ENCODE data around the gene CACNA1C.

Gene CACNA1C

GRCh38 chr12:2110849-2111566, 58.2 kb downstream of the CACNA1C start:
- no peak for ATAC-seq (replicated peaks; ENCODE audit: extremely low read depth, poor library complexity, severe bottlenecking)
- H3K4me3 Mint-ChIP-seq, result no peak overlapping the region
- H3K27ac Mint-ChIP-seq (ENCODE audit: low read depth), result no peak overlapping the region
- H3K4me1 Mint-ChIP-seq, result no peaks in the 10 kb centered on the region
- peaks cover 2% of the 10 kb centered on the region for H3K36me3 Mint-ChIP-seq (ENCODE audit: insufficient read depth)
- no peak for DNase-seq (ENCODE audit: low spot score in 2 of 2)
- H3K9me3 Mint-ChIP-seq, result no peaks in the 10 kb centered on the region
- peaks cover 31% of the 10 kb centered on the region for H3K27me3 Mint-ChIP-seq

- H3K4me3 Mint-ChIP-seq, result no peak overlapping the region
- peaks cover 31% of the 10 kb centered on the region for H3K27me3 Mint-ChIP-seq
- DNase-seq (ENCODE audit: low spot score in 2 of 2) (no peak), ATAC-seq (replicated peaks; ENCODE audit: extremely low read depth, poor library complexity, severe bottlenecking) (no peak)
- H3K27ac Mint-ChIP-seq (ENCODE audit: low read depth), result no peak overlapping the region
- H3K9me3 Mint-ChIP-seq, result no peaks in the 10 kb centered on the region
- peaks cover 2% of the 10 kb centered on the region for H3K36me3 Mint-ChIP-seq (ENCODE audit: insufficient read depth)
- no peaks in the 10 kb centered on the region for H3K4me1 Mint-ChIP-seq
These were observed 59.0 kb downstream of the CACNA1C start for GRCh38 chr12:2111826-2112225.

- Mint-ChIP-seq H3K36me3 (ENCODE audit: insufficient read depth) (peaks cover 2% of the 10 kb centered on the region), H3K4me1 (no peaks in the 10 kb centered on the region), H3K27ac (ENCODE audit: low read depth) (no peak overlapping the region), H3K27me3 (peaks cover 31% of the 10 kb centered on the region), H3K9me3 (no peaks in the 10 kb centered on the region), H3K4me3 (no peak overlapping the region)
- no peak for ATAC-seq (replicated peaks; ENCODE audit: extremely low read depth, poor library complexity, severe bottlenecking)
- no peak for DNase-seq (ENCODE audit: low spot score in 2 of 2)
These were observed 59.6 kb downstream of the CACNA1C start for GRCh38 chr12:2112401-2112800.

- Mint-ChIP-seq H3K27ac (ENCODE audit: low read depth) (no peak overlapping the region), H3K36me3 (ENCODE audit: insufficient read depth) (peaks cover 2% of the 10 kb centered on the region)
- ATAC-seq (replicated peaks; ENCODE audit: extremely low read depth, poor library complexity, severe bottlenecking), result no peak
These were observed 60.5 kb downstream of the CACNA1C start for GRCh38 chr12:2113119-2113912.

GRCh38 chr12:2114071-2114470, 61.3 kb downstream of the CACNA1C start:
- peaks cover 14% of the 10 kb centered on the region for H3K27me3 Mint-ChIP-seq
- H3K9me3 Mint-ChIP-seq, result no peaks in the 10 kb centered on the region
- H3K4me1 Mint-ChIP-seq, result no peaks in the 10 kb centered on the region
- H3K36me3 Mint-ChIP-seq (ENCODE audit: insufficient read depth), result peaks cover 2% of the 10 kb centered on the region
- DNase-seq (ENCODE audit: low spot score in 2 of 2) (no peak), ATAC-seq (replicated peaks; ENCODE audit: extremely low read depth, poor library complexity, severe bottlenecking) (no peak)
- H3K4me3 Mint-ChIP-seq, result no peak overlapping the region
- no peak overlapping the region for H3K27ac Mint-ChIP-seq (ENCODE audit: low read depth)

More at GRCh38 chr12:2113119-2113912, 60.5 kb downstream of the CACNA1C start:
- H3K27me3 Mint-ChIP-seq, result peaks cover 21% of the 10 kb centered on the region
- DNase-seq (ENCODE audit: low spot score in 2 of 2), result no peak
- no peak overlapping the region for H3K4me3 Mint-ChIP-seq
- H3K9me3 Mint-ChIP-seq, result no peaks in the 10 kb centered on the region
- no peaks in the 10 kb centered on the region for H3K4me1 Mint-ChIP-seq

- ATAC-seq (replicated peaks; ENCODE audit: extremely low read depth, poor library complexity, severe bottlenecking) (no peak), DNase-seq (ENCODE audit: low spot score in 2 of 2) (no peak)
- no peaks in the 10 kb centered on the region for H3K9me3 Mint-ChIP-seq
- no peaks in the 10 kb centered on the region for H3K4me1 Mint-ChIP-seq
- no peak overlapping the region for H3K4me3 Mint-ChIP-seq
- H3K27ac Mint-ChIP-seq (ENCODE audit: low read depth), result no peak overlapping the region
- H3K36me3 Mint-ChIP-seq (ENCODE audit: insufficient read depth), result peaks cover 3% of the 10 kb centered on the region
- peaks cover 16% of the 10 kb centered on the region for H3K27me3 Mint-ChIP-seq
These were observed 62.5 kb downstream of the CACNA1C start for GRCh38 chr12:2115101-2115845.

GRCh38 chr12:2117541-2117940, 64.8 kb downstream of the CACNA1C start:
- DNase-seq (ENCODE audit: low spot score in 2 of 2) (no peak), ATAC-seq (replicated peaks; ENCODE audit: extremely low read depth, poor library complexity, severe bottlenecking) (no peak)
- no peak overlapping the region for H3K4me3 Mint-ChIP-seq
- no peak overlapping the region for H3K27ac Mint-ChIP-seq (ENCODE audit: low read depth)
- H3K9me3 Mint-ChIP-seq, result no peaks in the 10 kb centered on the region
- H3K36me3 Mint-ChIP-seq (ENCODE audit: insufficient read depth), result peaks cover 3% of the 10 kb centered on the region
- H3K4me1 Mint-ChIP-seq, result no peaks in the 10 kb centered on the region
- H3K27me3 Mint-ChIP-seq, result peaks cover 18% of the 10 kb centered on the region

- Mint-ChIP-seq H3K9me3 (no peaks in the 10 kb centered on the region), H3K4me1 (no peaks in the 10 kb centered on the region), H3K27me3 (peaks cover 18% of the 10 kb centered on the region), H3K4me3 (no peak overlapping the region), H3K36me3 (ENCODE audit: insufficient read depth) (peaks cover 3% of the 10 kb centered on the region), H3K27ac (ENCODE audit: low read depth) (no peak overlapping the region)
- DNase-seq (ENCODE audit: low spot score in 2 of 2) (no peak), ATAC-seq (replicated peaks; ENCODE audit: extremely low read depth, poor library complexity, severe bottlenecking) (no peak)
These were observed 65.3 kb downstream of the CACNA1C start for GRCh38 chr12:2118061-2118460.

- Mint-ChIP-seq H3K36me3 (ENCODE audit: insufficient read depth) (peaks cover 3% of the 10 kb centered on the region), H3K4me1 (no peaks in the 10 kb centered on the region), H3K9me3 (no peaks in the 10 kb centered on the region), H3K27ac (ENCODE audit: low read depth) (no peak overlapping the region), H3K4me3 (no peak overlapping the region), H3K27me3 (peaks cover 18% of the 10 kb centered on the region)
- ATAC-seq (replicated peaks; ENCODE audit: extremely low read depth, poor library complexity, severe bottlenecking), result no peak
- no peak for DNase-seq (ENCODE audit: low spot score in 2 of 2)
These were observed 65.9 kb downstream of the CACNA1C start for GRCh38 chr12:2118481-2119255.

- no peak for DNase-seq (ENCODE audit: low spot score in 2 of 2)
- ATAC-seq (replicated peaks; ENCODE audit: extremely low read depth, poor library complexity, severe bottlenecking), result no peak
- H3K36me3 Mint-ChIP-seq (ENCODE audit: insufficient read depth), result peaks cover 3% of the 10 kb centered on the region
- no peaks in the 10 kb centered on the region for H3K9me3 Mint-ChIP-seq
- no peaks in the 10 kb centered on the region for H3K4me1 Mint-ChIP-seq
- no peak overlapping the region for H3K27ac Mint-ChIP-seq (ENCODE audit: low read depth)
- H3K27me3 Mint-ChIP-seq, result peaks cover 18% of the 10 kb centered on the region
- H3K4me3 Mint-ChIP-seq, result no peak overlapping the region
These were observed 66.5 kb downstream of the CACNA1C start for GRCh38 chr12:2119266-2119665.

GRCh38 chr12:2120982-2121758, 68.4 kb downstream of the CACNA1C start:
- H3K9me3 Mint-ChIP-seq, result no peaks in the 10 kb centered on the region
- peaks cover 18% of the 10 kb centered on the region for H3K27me3 Mint-ChIP-seq
- H3K4me1 Mint-ChIP-seq, result no peaks in the 10 kb centered on the region
- ATAC-seq (replicated peaks; ENCODE audit: extremely low read depth, poor library complexity, severe bottlenecking) (no peak), DNase-seq (ENCODE audit: low spot score in 2 of 2) (no peak)
- peaks cover 1% of the 10 kb centered on the region for H3K36me3 Mint-ChIP-seq (ENCODE audit: insufficient read depth)
- no peak overlapping the region for H3K27ac Mint-ChIP-seq (ENCODE audit: low read depth)
- H3K4me3 Mint-ChIP-seq, result no peak overlapping the region
